Neuronal stem cell (in vitro differentiated cells): ENCODE data around the gene HEPHL1.
A peak's percentile ranks its signal among the peaks of the same experiment; 100 is the strongest.

Source experiments
- DNase-seq: peaks from one replicate; pipeline ENCODE4 v3.0.0-alpha.2; 2013; ENCODE audit warnings: low spot score
- H2AFZ ChIP-seq: one replicate; pipeline ENCODE4 v1.6.1; 2013; ENCODE audit warnings: mild to moderate bottlenecking, low read length, inconsistent platforms
- H2AK5ac ChIP-seq: 2 replicates; pipeline ENCODE4 v1.6.1; 2013; ENCODE audit warnings: low read depth, mild to moderate bottlenecking, inconsistent platforms, low read length, moderate library complexity, mixed read lengths
- H2BK120ac ChIP-seq: 2 replicates; pipeline ENCODE4 v1.6.1; 2013; ENCODE audit warnings: low read depth, mild to moderate bottlenecking, inconsistent platforms, low read length, moderate library complexity, mixed read lengths
- H2BK12ac ChIP-seq: one replicate; pipeline ENCODE4 v1.6.1; 2013; ENCODE audit warnings: low read length, inconsistent platforms
- H2BK15ac ChIP-seq: 2 replicates; pipeline ENCODE4 v1.6.1; 2013; ENCODE audit warnings: mild to moderate bottlenecking, low read length, inconsistent platforms, mixed read lengths
- H2BK5ac ChIP-seq: one replicate; pipeline ENCODE4 v1.6.1; 2013; ENCODE audit warnings: inconsistent platforms, mild to moderate bottlenecking, low read length, moderate library complexity
- H3K14ac ChIP-seq: one replicate; pipeline ENCODE4 v1.6.1; 2013; ENCODE audit warnings: low read length, inconsistent platforms
- H3K18ac ChIP-seq: 2 replicates; pipeline ENCODE4 v1.6.1; 2013; ENCODE audit warnings: low read length, inconsistent platforms
- H3K23ac ChIP-seq: 2 replicates; pipeline ENCODE4 v1.6.1; 2013; ENCODE audit warnings: low read depth, mild to moderate bottlenecking, mixed read lengths, low read length, inconsistent platforms; ENCODE audit not compliant: poor library complexity
- H3K27ac ChIP-seq: replicated peaks from 3 replicates; pipeline ENCODE4 v1.5.1; 2013; ENCODE audit warnings: low read length, inconsistent platforms
- H3K27me3 ChIP-seq, 3 experiments: 2 replicates each; pipeline ENCODE4 v1.6.1; 2013; ENCODE audit warnings: low read length in 3 of 3, mild to moderate bottlenecking in 2 of 3, inconsistent platforms in 1 of 3, low read depth in 1 of 3, mixed read lengths in 1 of 3, moderate library complexity in 1 of 3; ENCODE audit not compliant: control insufficient read depth in 3 of 3, insufficient read depth in 3 of 3
- H3K36me3 ChIP-seq, 2 donors: replicated peaks in 1 of 2; 2 replicates each; pipeline ENCODE4 v1.6.1; 2013; ENCODE audit warnings: low read length in 2 of 2; ENCODE audit not compliant: control insufficient read depth in 2 of 2, insufficient read depth in 2 of 2
- H3K4ac ChIP-seq: 2 replicates; pipeline ENCODE4 v1.6.1; 2013; ENCODE audit warnings: inconsistent platforms, mild to moderate bottlenecking, low read length, moderate library complexity
- H3K4me1 ChIP-seq, 2 donors: 1 replicate in 1 of 2; 2 replicates in 1 of 2; pipeline ENCODE4 v1.6.1; 2013; ENCODE audit warnings: low read length in 2 of 2, low read depth in 1 of 2; ENCODE audit not compliant: control insufficient read depth in 2 of 2, insufficient read depth in 1 of 2
- H3K4me2 ChIP-seq: one replicate; pipeline ENCODE4 v1.6.1; 2013; ENCODE audit warnings: mild to moderate bottlenecking, low read length, inconsistent platforms; ENCODE audit not compliant: insufficient read depth, poor library complexity, severe bottlenecking
- H3K4me3 ChIP-seq, 2 donors: 2 replicates each; pipeline ENCODE4 v1.5.1; 2013; ENCODE audit warnings: low read length in 2 of 2, mild to moderate bottlenecking in 2 of 2, inconsistent platforms in 1 of 2, moderate library complexity in 1 of 2
- H3K79me1 ChIP-seq: one replicate; pipeline ENCODE4 v1.6.1; 2013; ENCODE audit warnings: low read depth, mild to moderate bottlenecking, inconsistent platforms, low read length, moderate library complexity
- H3K9ac ChIP-seq: one replicate; pipeline ENCODE4 v1.6.1; 2013; ENCODE audit warnings: mild to moderate bottlenecking, low read depth, low read length, inconsistent platforms; ENCODE audit not compliant: poor library complexity
- H3K9me3 ChIP-seq, 2 donors: replicated peaks in 1 of 2; 2 replicates each; pipeline versions ENCODE3 to v1.6.1; 2013; ENCODE audit warnings: low read length in 2 of 2, mild to moderate bottlenecking in 2 of 2, inconsistent platforms in 1 of 2, low read depth in 1 of 2, mixed read lengths in 1 of 2, moderate library complexity in 1 of 2; ENCODE audit not compliant: control insufficient read depth in 2 of 2, insufficient read depth in 1 of 2
- H4K8ac ChIP-seq: one replicate; pipeline ENCODE4 v1.6.1; 2013; ENCODE audit warnings: low read depth, mild to moderate bottlenecking, inconsistent platforms, low read length, moderate library complexity
- H4K91ac ChIP-seq: one replicate; pipeline ENCODE4 v1.6.1; 2013; ENCODE audit warnings: low read length, low read depth, mild to moderate bottlenecking, inconsistent platforms; ENCODE audit not compliant: poor library complexity
- WGBS, 2 donors: extraction: QIAGEN DNeasy Blood & Tissue Kit; methylation state at CpG; one replicate each; pipeline ENCODE4 v1.1.7; 2013; ENCODE audit warnings: missing lambda C conversion rate in 2 of 2, mixed read lengths in 1 of 2; ENCODE audit not compliant: insufficient read length in 2 of 2, insufficient replicate concordance in 1 of 2; ENCODE audit errors: extremely low coverage in 2 of 2; 5-methylcytosine and 5-hydroxymethylcytosine counted together

HEPHL1 gene

GRCh38 chr11:94151903-94152677, 130.9 kb downstream of the HEPHL1 start:
- WGBS, 2 donors = no CpG with 5 or more reads among the region's 6 CpGs
- Histone ChIP-seq H3K27ac (no peak overlapping the region), H3K14ac (no peak overlapping the region), H2BK5ac (no peak overlapping the region), H2AFZ (no peak overlapping the region), H3K4ac (no peak overlapping the region), H2BK15ac (no peak overlapping the region), H3K4me3 (no peak overlapping the region), H3K9me3 (peaks cover 0 to 5% of the 10 kb centered on the region in 2 donors), H2BK120ac (no peak overlapping the region), H4K8ac (no peak overlapping the region), H3K79me1 (peaks cover 4% of the 10 kb centered on the region), H3K23ac (no peak overlapping the region), H4K91ac (no peak overlapping the region), H3K4me1 (peaks cover 5 to 7% of the 10 kb centered on the region in 2 donors), H3K18ac (peak overlapping the region; percentile 42), H3K9ac (no peak overlapping the region), H3K4me2 (no peak overlapping the region), H2AK5ac (no peak overlapping the region), H3K36me3 (peaks cover 3 to 31% of the 10 kb centered on the region in 2 donors), H2BK12ac (no peak overlapping the region), H3K27me3 (no peaks in the 10 kb centered on the region)
- DNase-seq = no peak

- peak overlapping the region; percentile 42 for H3K18ac ChIP-seq
- no CpG with 5 or more reads among the region's 6 CpGs for WGBS, 2 donors
- no peak overlapping the region for H3K9ac ChIP-seq
- no peak overlapping the region for H3K23ac ChIP-seq
- H2BK5ac ChIP-seq = no peak overlapping the region
- no peak for DNase-seq
- no peak overlapping the region for H3K4me3 ChIP-seq
- H3K79me1 ChIP-seq = peaks cover 4% of the 10 kb centered on the region
- H2BK15ac ChIP-seq = no peak overlapping the region
- no peak overlapping the region for H4K8ac ChIP-seq
- no peak overlapping the region for H3K4ac ChIP-seq
- no peak overlapping the region for H3K4me2 ChIP-seq
- H2BK12ac ChIP-seq = no peak overlapping the region
- peaks cover 5% of the 10 kb centered on the region in 2 donors for H3K4me1 ChIP-seq
- peaks cover 3 to 31% of the 10 kb centered on the region in 2 donors for H3K36me3 ChIP-seq
- no peak overlapping the region for H2AK5ac ChIP-seq
- no peak overlapping the region for H3K14ac ChIP-seq
- H2BK120ac ChIP-seq = no peak overlapping the region
- H3K27ac ChIP-seq = no peak overlapping the region
- no peak overlapping the region for H2AFZ ChIP-seq
- H3K27me3 ChIP-seq = no peaks in the 10 kb centered on the region
- H4K91ac ChIP-seq = no peak overlapping the region
- H3K9me3 ChIP-seq = peaks cover 0 to 5% of the 10 kb centered on the region in 2 donors
These were observed 131.5 kb downstream of the HEPHL1 start for GRCh38 chr11:94152678-94153065.

- H3K14ac ChIP-seq = no peak overlapping the region
- no peak overlapping the region for H3K18ac ChIP-seq
- no peak overlapping the region for H3K4me3 ChIP-seq
- H2BK120ac ChIP-seq = no peak overlapping the region
- peaks cover 3 to 31% of the 10 kb centered on the region in 2 donors for H3K36me3 ChIP-seq
- no peak overlapping the region for H2BK12ac ChIP-seq
- H3K23ac ChIP-seq = no peak overlapping the region
- H2BK5ac ChIP-seq = no peak overlapping the region
- H3K4me2 ChIP-seq = no peak overlapping the region
- H4K91ac ChIP-seq = no peak overlapping the region
- no peak overlapping the region for H2BK15ac ChIP-seq
- H3K9me3 ChIP-seq = peaks cover 0 to 5% of the 10 kb centered on the region in 2 donors
- peaks cover 4% of the 10 kb centered on the region for H3K79me1 ChIP-seq
- H3K27ac ChIP-seq = no peak overlapping the region
- H3K4me1 ChIP-seq = peaks cover 5% of the 10 kb centered on the region in 2 donors
- DNase-seq = no peak
- H2AK5ac ChIP-seq = no peak overlapping the region
- no peak overlapping the region for H4K8ac ChIP-seq
- H3K9ac ChIP-seq = no peak overlapping the region
- H3K27me3 ChIP-seq = no peaks in the 10 kb centered on the region
- H3K4ac ChIP-seq = no peak overlapping the region
- no peak overlapping the region for H2AFZ ChIP-seq
- no CpG with 5 or more reads among the region's 3 CpGs for WGBS, 2 donors
These were observed 132.2 kb downstream of the HEPHL1 start for GRCh38 chr11:94153320-94153719.

GRCh38 chr11:94154095-94154856, 133.1 kb downstream of the HEPHL1 start:
- H3K36me3 ChIP-seq = peaks cover 3 to 31% of the 10 kb centered on the region in 2 donors
- no peak overlapping the region for H4K91ac ChIP-seq
- no peak overlapping the region for H3K4me2 ChIP-seq
- no peak overlapping the region for H3K9ac ChIP-seq
- no peak overlapping the region for H3K4me3 ChIP-seq
- WGBS, 2 donors = no CpG with 5 or more reads among the region's 3 CpGs
- no peak overlapping the region for H2BK5ac ChIP-seq
- H3K27me3 ChIP-seq = no peaks in the 10 kb centered on the region
- no peak overlapping the region for H3K14ac ChIP-seq
- H2BK12ac ChIP-seq = no peak overlapping the region
- DNase-seq = no peak
- H4K8ac ChIP-seq = no peak overlapping the region
- H2BK15ac ChIP-seq = no peak overlapping the region
- no peak overlapping the region for H3K18ac ChIP-seq
- no peak overlapping the region for H2AK5ac ChIP-seq
- H3K79me1 ChIP-seq = peaks cover 4% of the 10 kb centered on the region
- no peak overlapping the region for H3K27ac ChIP-seq
- no peak overlapping the region for H2AFZ ChIP-seq
- peaks cover 5% of the 10 kb centered on the region in 2 donors for H3K4me1 ChIP-seq
- H3K23ac ChIP-seq = no peak overlapping the region
- peaks cover 0 to 5% of the 10 kb centered on the region in 2 donors for H3K9me3 ChIP-seq
- no peak overlapping the region for H3K4ac ChIP-seq
- H2BK120ac ChIP-seq = no peak overlapping the region
